Endothelial cell (in vitro differentiated cells): ENCODE results near the gene EID3. TPM values are rescaled to one million over a fixed set of nuclear protein-coding genes. Genes with fewer than 3 reads are reported as not detected.

Source experiments
- DNase-seq: peaks from one replicate; pipeline ENCODE4 v3.0.0; 2021; ENCODE audit warnings: low spot score
- H3K27ac Mint-ChIP-seq: one replicate; pipeline ENCODE4 v1.8.0; 2021; ENCODE audit warnings: mixed read lengths, inconsistent platforms; ENCODE audit not compliant: unreplicated experiment
- H3K27me3 Mint-ChIP-seq: one replicate; pipeline ENCODE4 v1.8.0; 2021; ENCODE audit warnings: mild to moderate bottlenecking, moderate library complexity, mixed read lengths, inconsistent platforms; ENCODE audit not compliant: unreplicated experiment
- H3K36me3 Mint-ChIP-seq: one replicate; pipeline ENCODE4 v1.8.0; 2021; ENCODE audit warnings: mild to moderate bottlenecking, low read depth, mixed read lengths, inconsistent platforms; ENCODE audit not compliant: unreplicated experiment
- H3K4me1 Mint-ChIP-seq: one replicate; pipeline ENCODE4 v1.8.0; 2021; ENCODE audit warnings: mild to moderate bottlenecking, mixed read lengths, inconsistent platforms; ENCODE audit not compliant: unreplicated experiment
- H3K4me3 Mint-ChIP-seq: one replicate; pipeline ENCODE4 v1.8.0; 2021; ENCODE audit warnings: mild to moderate bottlenecking, mixed read lengths, inconsistent platforms; ENCODE audit not compliant: unreplicated experiment
- H3K9me3 Mint-ChIP-seq: one replicate; pipeline ENCODE4 v1.8.0; 2021; ENCODE audit warnings: mixed read lengths, inconsistent platforms; ENCODE audit not compliant: unreplicated experiment
- CTCF ChIP-seq: fragments of 200-600 bp; sonication (generic); IDR thresholded peaks from one replicate; pipeline ENCODE4 v1.5.0; 2021; ENCODE audit warnings: antibody characterized with exemption; ENCODE audit not compliant: unreplicated experiment
- total RNA-seq: library from RNA; stranded (reverse); fragmentation: NEBNext Ultra II Directional; extraction: Animal tissue kit (Norgen Biotek cat#: 25700); gene quantifications from one replicate; pipeline ENCODE4 v1.2.1, GENCODE V29; 2021; ENCODE audit not compliant: unreplicated experiment

EID3 gene
- total RNA-seq, 1 donor from 2014 or later = 2.2 TPM

GRCh38 chr12:104288635-104289274 is 14.8 kb upstream of the EID3 start:
- peaks cover 9% of the 10 kb centered on the region for H3K27me3 Mint-ChIP-seq
- H3K4me3 Mint-ChIP-seq = peak overlapping the region; percentile 98
- no peak for TF ChIP-seq CTCF
- DNase-seq = peak; percentile 79
- no peaks in the 10 kb centered on the region for H3K9me3 Mint-ChIP-seq
- H3K36me3 Mint-ChIP-seq = peaks cover 16% of the 10 kb centered on the region
- peaks cover 33% of the 10 kb centered on the region for H3K4me1 Mint-ChIP-seq
- H3K27ac Mint-ChIP-seq = peak overlapping the region; percentile 98

- no peak overlapping the region for H3K4me3 Mint-ChIP-seq
- peaks cover 33% of the 10 kb centered on the region for H3K4me1 Mint-ChIP-seq
- H3K36me3 Mint-ChIP-seq = peaks cover 19% of the 10 kb centered on the region
- DNase-seq = no peak
- no peaks in the 10 kb centered on the region for H3K9me3 Mint-ChIP-seq
- H3K27me3 Mint-ChIP-seq = peaks cover 10% of the 10 kb centered on the region
- no peak overlapping the region for H3K27ac Mint-ChIP-seq
- TF ChIP-seq CTCF = no peak
These were observed 13.2 kb upstream of the EID3 start for GRCh38 chr12:104290320-104290719.

- Mint-ChIP-seq H3K27ac (no peak overlapping the region), H3K36me3 (peaks cover 23% of the 10 kb centered on the region), H3K4me1 (peaks cover 33% of the 10 kb centered on the region), H3K9me3 (no peaks in the 10 kb centered on the region), H3K4me3 (no peak overlapping the region), H3K27me3 (peaks cover 10% of the 10 kb centered on the region)
- TF ChIP-seq CTCF = no peak
- no peak for DNase-seq
These were observed 12.7 kb upstream of the EID3 start for GRCh38 chr12:104290855-104291254.

GRCh38 chr12:104291867-104292524 is 11.5 kb upstream of the EID3 start:
- no peak for TF ChIP-seq CTCF
- peaks cover 22% of the 10 kb centered on the region for H3K4me1 Mint-ChIP-seq
- H3K27me3 Mint-ChIP-seq = peaks cover 7% of the 10 kb centered on the region
- H3K4me3 Mint-ChIP-seq = no peak overlapping the region
- no peaks in the 10 kb centered on the region for H3K9me3 Mint-ChIP-seq
- no peak for DNase-seq
- no peak overlapping the region for H3K27ac Mint-ChIP-seq
- H3K36me3 Mint-ChIP-seq = peaks cover 26% of the 10 kb centered on the region
